GM19395 (cell line): ENCODE results near the gene KCNQ2.

Experiments used
- ATAC-seq: cut with Tn5 transposase; IDR thresholded peaks from one replicate; pipeline ENCODE4 v1.9.1; 2021; ENCODE audit warnings: mild to moderate bottlenecking, moderate library complexity; ENCODE audit not compliant: unreplicated experiment

KCNQ2 gene

GRCh38 chr20:63456429-63457284 lies 15.8 kb downstream of the KCNQ2 start:
- no peak for ATAC-seq

- ATAC-seq: no peak
Measured at GRCh38 chr20:63455568-63455859, 16.9 kb downstream of the KCNQ2 start.

GRCh38 chr20:63454731-63455567 lies 17.5 kb downstream of the KCNQ2 start:
- no peak for ATAC-seq

- ATAC-seq: no peak
Measured at GRCh38 chr20:63452821-63453523, 19.5 kb downstream of the KCNQ2 start.

GRCh38 chr20:63452341-63452740 lies 20.1 kb downstream of the KCNQ2 start:
- ATAC-seq: no peak

GRCh38 chr20:63451821-63452220 lies 20.6 kb downstream of the KCNQ2 start:
- no peak for ATAC-seq

- no peak for ATAC-seq
Measured at GRCh38 chr20:63449796-63450730, 22.4 kb downstream of the KCNQ2 start.

- no peak for ATAC-seq
Measured at GRCh38 chr20:63449025-63449424, 23.4 kb downstream of the KCNQ2 start.

- no peak for ATAC-seq
Measured at GRCh38 chr20:63448031-63448430, 24.4 kb downstream of the KCNQ2 start.

GRCh38 chr20:63447320-63447719 lies 25.1 kb downstream of the KCNQ2 start:
- no peak for ATAC-seq

- ATAC-seq: no peak
Measured at GRCh38 chr20:63446216-63447024, 26.0 kb downstream of the KCNQ2 start.

- ATAC-seq: no peak
Measured at GRCh38 chr20:63445075-63445734, 27.2 kb downstream of the KCNQ2 start.

- no peak for ATAC-seq
Measured at GRCh38 chr20:63444548-63444947, 27.9 kb downstream of the KCNQ2 start.

GRCh38 chr20:63443606-63444395 lies 28.7 kb downstream of the KCNQ2 start:
- no peak for ATAC-seq

- ATAC-seq: no peak
Measured at GRCh38 chr20:63442100-63442493, 30.4 kb downstream of the KCNQ2 start.

- ATAC-seq: no peak
Measured at GRCh38 chr20:63441136-63442099, 31.0 kb downstream of the KCNQ2 start.

GRCh38 chr20:63440366-63440955 lies 32.0 kb downstream of the KCNQ2 start:
- ATAC-seq: no peak
